Measurements from ENCODE around the gene SLC9A7. TPM values are rescaled to one million over a fixed set of nuclear protein-coding genes. Genes with fewer than 3 reads are reported as not detected.
A peak's percentile ranks its signal among the peaks of the same experiment; 100 is the strongest.
"Not testable (repeated sequence)": the region's sequence is repeated elsewhere in the genome, so short reads cannot be mapped to it uniquely, and the experiment has no call there.

SLC9A7 gene
- total and polyA plus RNA-seq, 4 donors: 2.3 to 13.2 (median 3.1) TPM

GRCh38 chrX:46727441-46727840 lies 31.5 kb downstream of the SLC9A7 start:
- TF ChIP-seq SP1 (IDR thresholded peaks at IDR 0.05) (peak; percentile 43), FOXA1 (IDR thresholded peaks at IDR 0.05) (no peak), RXRA (IDR thresholded peaks at IDR 0.05) (peak in 1 of 2 donors; percentile 24), JUND (IDR thresholded peaks at IDR 0.05) (no peak), HNF4A (conservative IDR thresholded peaks at IDR 0.05) (peak in 1 of 2 donors; percentile 61), HNF4G (IDR thresholded peaks at IDR 0.05) (no peak)
- TF ChIP-seq, protein P1, sequence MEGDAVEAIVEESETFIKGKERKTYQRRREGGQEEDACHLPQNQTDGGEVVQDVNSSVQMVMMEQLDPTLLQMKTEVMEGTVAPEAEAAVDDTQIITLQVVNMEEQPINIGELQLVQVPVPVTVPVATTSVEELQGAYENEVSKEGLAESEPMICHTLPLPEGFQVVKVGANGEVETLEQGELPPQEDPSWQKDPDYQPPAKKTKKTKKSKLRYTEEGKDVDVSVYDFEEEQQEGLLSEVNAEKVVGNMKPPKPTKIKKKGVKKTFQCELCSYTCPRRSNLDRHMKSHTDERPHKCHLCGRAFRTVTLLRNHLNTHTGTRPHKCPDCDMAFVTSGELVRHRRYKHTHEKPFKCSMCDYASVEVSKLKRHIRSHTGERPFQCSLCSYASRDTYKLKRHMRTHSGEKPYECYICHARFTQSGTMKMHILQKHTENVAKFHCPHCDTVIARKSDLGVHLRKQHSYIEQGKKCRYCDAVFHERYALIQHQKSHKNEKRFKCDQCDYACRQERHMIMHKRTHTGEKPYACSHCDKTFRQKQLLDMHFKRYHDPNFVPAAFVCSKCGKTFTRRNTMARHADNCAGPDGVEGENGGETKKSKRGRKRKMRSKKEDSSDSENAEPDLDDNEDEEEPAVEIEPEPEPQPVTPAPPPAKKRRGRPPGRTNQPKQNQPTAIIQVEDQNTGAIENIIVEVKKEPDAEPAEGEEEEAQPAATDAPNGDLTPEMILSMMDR (IDR thresholded peaks at IDR 0.05; ENCODE audit: low read depth, low read length, missing input control): no peak
- Histone ChIP-seq H3K27ac (ENCODE audit: low read depth in 1 of 2, low read length in 2 of 2) (no peak overlapping the region), H3K9me3 (ENCODE audit: control insufficient read depth in 4 of 4, low read length in 3 of 4) (no peaks in the 10 kb centered on the region), H3K9ac (ENCODE audit: low read depth in 1 of 2, low read length in 2 of 2) (no peak overlapping the region), H3K4me1 (ENCODE audit: control insufficient read depth in 4 of 4, insufficient read depth in 4 of 4, low read length in 3 of 4) (peaks cover 0 to 6% (median 5%) of the 10 kb centered on the region in 4 donors), H3K4me3 (ENCODE audit: low read depth in 1 of 3, low read length in 3 of 3) (no peak overlapping the region), H3K27me3 (ENCODE audit: control insufficient read depth in 4 of 4, insufficient read depth in 4 of 4, low read length in 3 of 4) (no peaks in the 10 kb centered on the region), H3K36me3 (ENCODE audit: control insufficient read depth in 4 of 4, insufficient read depth in 3 of 4, low read depth in 1 of 4, low read length in 3 of 4) (no peaks in the 10 kb centered on the region)
- WGBS: 43% methylated on average over 5 of the region's 5 CpGs
- no peak for DNase-seq (ENCODE audit: low spot score)

- not testable (repeated sequence) for H3K4me1 ChIP-seq (ENCODE audit: control insufficient read depth in 4 of 4, insufficient read depth in 4 of 4, low read length in 3 of 4); H3K27ac ChIP-seq (ENCODE audit: low read depth in 1 of 2, low read length in 2 of 2); H3K9me3 ChIP-seq (ENCODE audit: control insufficient read depth in 4 of 4, low read length in 3 of 4); H3K27me3 ChIP-seq (ENCODE audit: control insufficient read depth in 4 of 4, insufficient read depth in 4 of 4, low read length in 3 of 4); H3K9ac ChIP-seq (ENCODE audit: low read depth in 1 of 2, low read length in 2 of 2); H3K36me3 ChIP-seq (ENCODE audit: control insufficient read depth in 4 of 4, insufficient read depth in 3 of 4, low read depth in 1 of 4, low read length in 3 of 4); DNase-seq (ENCODE audit: low spot score); H3K4me3 ChIP-seq (ENCODE audit: low read depth in 1 of 3, low read length in 3 of 3)
- WGBS: 93% methylated on average over 3 of the region's 3 CpGs
Observed at GRCh38 chrX:46723569-46723927, 35.4 kb downstream of the SLC9A7 start.

DNA sequence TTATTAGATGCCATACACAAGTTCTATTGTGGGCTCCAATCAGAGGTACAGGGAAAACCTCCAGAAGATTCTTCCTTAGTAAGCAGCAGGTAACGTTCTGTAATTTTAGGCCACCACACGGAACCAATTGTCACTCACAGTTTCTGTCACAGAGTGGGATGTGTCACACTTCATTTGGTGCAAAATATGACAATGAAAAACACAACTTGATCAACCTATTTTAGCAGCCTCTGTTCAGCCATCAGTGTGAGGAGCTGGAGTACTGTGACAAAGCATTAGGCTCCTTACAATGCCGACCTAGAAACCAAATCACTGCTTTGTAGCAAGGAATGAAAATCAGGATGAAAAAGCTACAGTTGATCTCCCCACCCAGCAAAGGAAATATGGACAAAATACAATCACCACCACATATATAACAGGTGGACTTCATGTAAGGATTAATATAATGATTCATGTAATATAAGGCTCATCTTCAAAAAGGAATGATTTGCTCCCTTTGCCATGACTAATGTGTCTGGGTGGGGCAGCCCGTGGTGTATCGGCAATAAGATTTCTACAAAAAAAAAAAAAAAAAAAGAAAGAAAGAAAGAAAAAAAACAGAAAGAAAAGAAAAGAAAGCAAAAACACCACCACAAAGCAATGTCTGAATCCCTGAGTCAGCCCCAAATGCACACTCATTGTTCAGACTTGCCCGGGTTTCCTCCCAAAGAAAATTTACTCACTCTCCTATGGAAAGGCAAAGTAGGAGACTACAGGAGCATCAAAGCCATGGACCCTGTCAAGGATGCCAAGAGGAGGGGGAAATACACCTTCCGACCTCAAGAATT lies 36.0 kb downstream of the SLC9A7 start:
- TF ChIP-seq TAF1 (conservative IDR thresholded peaks at IDR 0.05): no peak
- no peak for TF ChIP-seq REST (IDR thresholded peaks at IDR 0.05)
- TF ChIP-seq, protein P1 (IDR thresholded peaks at IDR 0.05; ENCODE audit: low read depth, low read length, missing input control): no peak
- TF ChIP-seq RXRA (IDR thresholded peaks at IDR 0.05): no peak
- TF ChIP-seq MAX (IDR thresholded peaks at IDR 0.05): no peak
- TF ChIP-seq FOXA2 (IDR thresholded peaks at IDR 0.05): no peak
- TF ChIP-seq SP1 (IDR thresholded peaks at IDR 0.05): no peak
- TF ChIP-seq EGR1 (IDR thresholded peaks at IDR 0.05; ENCODE audit: low read depth in 2 of 2): no peak
- no peak for TF ChIP-seq HNF4A (conservative IDR thresholded peaks at IDR 0.05)
- Histone ChIP-seq H3K36me3 (ENCODE audit: control insufficient read depth in 4 of 4, insufficient read depth in 3 of 4, low read depth in 1 of 4, low read length in 3 of 4) (no peaks in the 10 kb centered on the region), H3K27ac (ENCODE audit: low read depth in 1 of 2, low read length in 2 of 2) (no peak overlapping the region), H3K9me3 (ENCODE audit: control insufficient read depth in 4 of 4, low read length in 3 of 4) (no peaks in the 10 kb centered on the region), H3K4me1 (ENCODE audit: control insufficient read depth in 4 of 4, insufficient read depth in 4 of 4, low read length in 3 of 4) (peaks cover 0 to 6% (median 5%) of the 10 kb centered on the region in 4 donors), H3K9ac (ENCODE audit: low read depth in 1 of 2, low read length in 2 of 2) (no peak overlapping the region), H3K27me3 (ENCODE audit: control insufficient read depth in 4 of 4, insufficient read depth in 4 of 4, low read length in 3 of 4) (no peaks in the 10 kb centered on the region), H3K4me3 (ENCODE audit: low read depth in 1 of 3, low read length in 3 of 3) (no peak overlapping the region)
- WGBS: 85% methylated on average over 7 of the region's 7 CpGs
- no peak for DNase-seq (ENCODE audit: low spot score)
